ENCODE results near the gene RAB27A.
A peak's percentile ranks its signal among the peaks of the same experiment; 100 is the strongest.
"Not testable (repeated sequence)": the region's sequence is repeated elsewhere in the genome, so short reads cannot be mapped to it uniquely, and the experiment has no call there.

The RAB27A gene

GRCh38 chr15:55289746-55290527 is at the start of gene RAB27A:
Gene RAB27A (minus strand): TSS chr15:55289813. CDS start chr15:55234934, 54,879 bp downstream.
- no peaks in the 10 kb centered on the region for H3K36me3 ChIP-seq (ENCODE audit: insufficient read depth, low read depth, low read length)
- H3K4me3 ChIP-seq (ENCODE audit: low read length): peak within 1 kb of the TSS; percentile 93
- H3K9ac ChIP-seq (ENCODE audit: low read depth, low read length): peak within 1 kb of the TSS; percentile 77; the same call in 1 of the 2 replicates
- H3K4me1 ChIP-seq (ENCODE audit: insufficient read depth, low read length): no peaks in the 10 kb centered on the region; the same call in 1 of the 2 replicates
- H3K27ac ChIP-seq (ENCODE audit: low read length): no peak within 1 kb of the TSS
- no peaks in the 10 kb centered on the region for H3K9me3 ChIP-seq (ENCODE audit: insufficient read depth, low read depth, low read length)
- H3K27me3 ChIP-seq (ENCODE audit: insufficient read depth, low read length): peaks cover 14% of the 10 kb centered on the region

- Histone ChIP-seq H3K27ac (ENCODE audit: low read length) (no peak overlapping the region), H3K9me3 (ENCODE audit: insufficient read depth, low read depth, low read length) (no peaks in the 10 kb centered on the region), H3K36me3 (ENCODE audit: insufficient read depth, low read depth, low read length) (no peaks in the 10 kb centered on the region), H3K9ac (ENCODE audit: low read depth, low read length) (no peak overlapping the region), H3K4me3 (ENCODE audit: low read length) (no peak overlapping the region), H3K27me3 (ENCODE audit: insufficient read depth, low read length) (no peaks in the 10 kb centered on the region), H3K4me1 (ENCODE audit: insufficient read depth, low read length) (no peaks in the 10 kb centered on the region)
Observed at GRCh38 chr15:55337160-55337559, 47.5 kb upstream of the RAB27A start.

- Histone ChIP-seq H3K36me3 (ENCODE audit: insufficient read depth, low read depth, low read length) (no peaks in the 10 kb centered on the region), H3K9ac (ENCODE audit: low read depth, low read length) (no peak overlapping the region), H3K9me3 (ENCODE audit: insufficient read depth, low read depth, low read length) (no peaks in the 10 kb centered on the region), H3K27ac (ENCODE audit: low read length) (no peak overlapping the region), H3K4me3 (ENCODE audit: low read length) (no peak overlapping the region), H3K4me1 (ENCODE audit: insufficient read depth, low read length) (no peaks in the 10 kb centered on the region), H3K27me3 (ENCODE audit: insufficient read depth, low read length) (no peaks in the 10 kb centered on the region)
Observed at GRCh38 chr15:55334997-55335396, 45.4 kb upstream of the RAB27A start.

GRCh38 chr15:55334371-55334770 is 44.8 kb upstream of the RAB27A start:
- Histone ChIP-seq H3K4me1 (ENCODE audit: insufficient read depth, low read length) (no peaks in the 10 kb centered on the region), H3K4me3 (ENCODE audit: low read length) (no peak overlapping the region), H3K9me3 (ENCODE audit: insufficient read depth, low read depth, low read length) (no peaks in the 10 kb centered on the region), H3K9ac (ENCODE audit: low read depth, low read length) (no peak overlapping the region), H3K36me3 (ENCODE audit: insufficient read depth, low read depth, low read length) (no peaks in the 10 kb centered on the region), H3K27ac (ENCODE audit: low read length) (no peak overlapping the region), H3K27me3 (ENCODE audit: insufficient read depth, low read length) (no peaks in the 10 kb centered on the region)

GRCh38 chr15:55327387-55327786 is 37.8 kb upstream of the RAB27A start:
- Histone ChIP-seq H3K27ac (ENCODE audit: low read length) (no peak overlapping the region), H3K36me3 (ENCODE audit: insufficient read depth, low read depth, low read length) (no peaks in the 10 kb centered on the region), H3K9ac (ENCODE audit: low read depth, low read length) (no peak overlapping the region), H3K9me3 (ENCODE audit: insufficient read depth, low read depth, low read length) (no peaks in the 10 kb centered on the region), H3K4me3 (ENCODE audit: low read length) (no peak overlapping the region), H3K4me1 (ENCODE audit: insufficient read depth, low read length) (peaks cover 9% of the 10 kb centered on the region; the same call in 1 of the 2 replicates), H3K27me3 (ENCODE audit: insufficient read depth, low read length) (no peaks in the 10 kb centered on the region)

GRCh38 chr15:55322467-55322866 is 32.9 kb upstream of the RAB27A start:
- Histone ChIP-seq H3K36me3 (ENCODE audit: insufficient read depth, low read depth, low read length) (no peaks in the 10 kb centered on the region), H3K4me1 (ENCODE audit: insufficient read depth, low read length) (peaks cover 9% of the 10 kb centered on the region; the same call in 1 of the 2 replicates), H3K27ac (ENCODE audit: low read length) (no peak overlapping the region)

GRCh38 chr15:55320963-55321362 is 31.4 kb upstream of the RAB27A start:
- Histone ChIP-seq H3K27ac (ENCODE audit: low read length) (no peak overlapping the region), H3K9me3 (ENCODE audit: insufficient read depth, low read depth, low read length) (no peaks in the 10 kb centered on the region), H3K36me3 (ENCODE audit: insufficient read depth, low read depth, low read length) (no peaks in the 10 kb centered on the region), H3K4me1 (ENCODE audit: insufficient read depth, low read length) (peaks cover 9% of the 10 kb centered on the region; the same call in 1 of the 2 replicates), H3K4me3 (ENCODE audit: low read length) (no peak overlapping the region), H3K9ac (ENCODE audit: low read depth, low read length) (no peak overlapping the region), H3K27me3 (ENCODE audit: insufficient read depth, low read length) (no peaks in the 10 kb centered on the region)

More at GRCh38 chr15:55322467-55322866, 32.9 kb upstream of the RAB27A start:
- Histone ChIP-seq H3K9ac (ENCODE audit: low read depth, low read length) (no peak overlapping the region), H3K27me3 (ENCODE audit: insufficient read depth, low read length) (no peaks in the 10 kb centered on the region), H3K9me3 (ENCODE audit: insufficient read depth, low read depth, low read length) (no peaks in the 10 kb centered on the region), H3K4me3 (ENCODE audit: low read length) (no peak overlapping the region)

GRCh38 chr15:55320238-55320550 is 30.6 kb upstream of the RAB27A start:
- peaks cover 9% of the 10 kb centered on the region; the same call in 1 of the 2 replicates for H3K4me1 ChIP-seq (ENCODE audit: insufficient read depth, low read length)
- H3K9me3 ChIP-seq (ENCODE audit: insufficient read depth, low read depth, low read length): no peaks in the 10 kb centered on the region
- no peaks in the 10 kb centered on the region for H3K27me3 ChIP-seq (ENCODE audit: insufficient read depth, low read length)
- no peak overlapping the region for H3K27ac ChIP-seq (ENCODE audit: low read length)
- H3K4me3 ChIP-seq (ENCODE audit: low read length): peak overlapping the region; percentile 28; the same call in 1 of the 2 replicates
- no peaks in the 10 kb centered on the region for H3K36me3 ChIP-seq (ENCODE audit: insufficient read depth, low read depth, low read length)
- no peak overlapping the region for H3K9ac ChIP-seq (ENCODE audit: low read depth, low read length)

- no peaks in the 10 kb centered on the region for H3K36me3 ChIP-seq (ENCODE audit: insufficient read depth, low read depth, low read length)
- H3K9ac ChIP-seq (ENCODE audit: low read depth, low read length): peak overlapping the region; percentile 90; the same call in 1 of the 2 replicates
- peak overlapping the region; percentile 91 for H3K4me3 ChIP-seq (ENCODE audit: low read length)
- no peaks in the 10 kb centered on the region for H3K27me3 ChIP-seq (ENCODE audit: insufficient read depth, low read length)
- no peak overlapping the region for H3K27ac ChIP-seq (ENCODE audit: low read length)
- no peaks in the 10 kb centered on the region for H3K9me3 ChIP-seq (ENCODE audit: insufficient read depth, low read depth, low read length)
- H3K4me1 ChIP-seq (ENCODE audit: insufficient read depth, low read length): peaks cover 8% of the 10 kb centered on the region; the same call in 1 of the 2 replicates
Observed at GRCh38 chr15:55319537-55320237, 30.1 kb upstream of the RAB27A start.

GRCh38 chr15:55318588-55319494 is 29.2 kb upstream of the RAB27A start, which contains the start of the genes PIGB and PIGBOS1:
Gene PIGB (plus strand): TSS chr15:55319222. CDS start chr15:55319251, 29 bp downstream.
Gene PIGBOS1 (minus strand): TSS chr15:55319123. CDS start chr15:55317792, 1,331 bp downstream.
- Histone ChIP-seq H3K27ac (ENCODE audit: low read length) (no peak within 1 kb of the TSS), H3K27me3 (ENCODE audit: insufficient read depth, low read length) (no peaks in the 10 kb centered on the region), H3K9ac (ENCODE audit: low read depth, low read length) (peak within 1 kb of the TSS; percentile 90), H3K36me3 (ENCODE audit: insufficient read depth, low read depth, low read length) (no peaks in the 10 kb centered on the region), H3K4me1 (ENCODE audit: insufficient read depth, low read length) (no peaks in the 10 kb centered on the region; the same call in 1 of the 2 replicates), H3K9me3 (ENCODE audit: insufficient read depth, low read depth, low read length) (no peaks in the 10 kb centered on the region), H3K4me3 (ENCODE audit: low read length) (peak within 1 kb of the TSS; percentile 91)

- not testable (repeated sequence) for H3K9me3 ChIP-seq (ENCODE audit: insufficient read depth, low read depth, low read length); H3K4me3 ChIP-seq (ENCODE audit: low read length); H3K36me3 ChIP-seq (ENCODE audit: insufficient read depth, low read depth, low read length); H3K9ac ChIP-seq (ENCODE audit: low read depth, low read length); H3K27me3 ChIP-seq (ENCODE audit: insufficient read depth, low read length); H3K27ac ChIP-seq (ENCODE audit: low read length); H3K4me1 ChIP-seq (ENCODE audit: insufficient read depth, low read length)
Observed at GRCh38 chr15:55302801-55303200, 13.2 kb upstream of the RAB27A start.

All from iPS-20b (cell line).